ENCODE measurements around the gene CHMP5. TPM values are rescaled to one million over a fixed set of nuclear protein-coding genes. Genes with fewer than 3 reads are reported as not detected.

The CHMP5 gene
- total RNA-seq, 1 experiment from 2014 or later: 61.8 TPM

DNA sequence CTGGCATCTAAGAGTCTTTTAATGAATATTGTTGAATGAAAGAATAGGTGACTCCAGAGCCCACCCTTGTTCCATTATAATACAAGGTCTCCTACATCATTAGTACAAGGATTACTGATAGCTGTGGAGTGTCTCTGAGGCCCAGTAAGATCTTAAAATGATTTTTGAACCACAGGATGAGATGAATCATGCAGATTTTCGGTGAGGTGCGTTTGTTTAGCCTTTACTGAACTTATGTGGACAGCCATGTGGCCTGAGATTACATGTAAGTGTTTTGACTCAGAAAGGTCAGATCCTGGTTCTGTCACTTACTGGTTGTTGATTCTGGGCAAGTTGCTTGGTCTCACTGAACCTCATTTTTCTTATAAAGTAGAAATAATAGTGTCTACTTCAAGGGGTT lies 47.1 kb downstream of the CHMP5 start:
- ATAC-seq: no peak
- no peaks in the 10 kb centered on the region for H3K9me2 ChIP-seq (ENCODE audit: insufficient read depth)
- H3K9ac ChIP-seq (ENCODE audit: low read length): no peak overlapping the region
- POLR2A ChIA-PET: no interaction called here
- DNase-seq (ENCODE audit: low read depth, low spot score): no peak
- no peaks in the 10 kb centered on the region for H3K9me3 ChIP-seq (ENCODE audit: control insufficient read depth in 1 of 2, insufficient read depth in 1 of 2, low read depth in 1 of 2, low read length in 2 of 2)
- RAD21 ChIA-PET (ENCODE audit: low non-redundant PET in 1 of 2, low total read pairs in 2 of 2, uncharacterized antibody in 2 of 2, unreplicated experiment in 2 of 2): no interaction called here
- CTCF ChIA-PET: no interaction called here
- no peak overlapping the region for H3K4me2 ChIP-seq (ENCODE audit: low read length)
- no peaks in the 10 kb centered on the region for H3K27me3 ChIP-seq (ENCODE audit: insufficient read depth, low read length)
- H3K4me3 ChIP-seq (replicated peaks in 1 of 2; ENCODE audit: low read depth in 1 of 2, low read length in 2 of 2): no peak overlapping the region
- peaks cover 57 to 61% of the 10 kb centered on the region in 2 experiments for H3K36me3 ChIP-seq (ENCODE audit: control insufficient read depth in 1 of 2, insufficient read depth in 2 of 2, low read length in 2 of 2)
- peaks cover 25% of the 10 kb centered on the region; the same call in 1 of the 2 replicates for H3K79me2 ChIP-seq (ENCODE audit: insufficient read depth, low read length)
- H3K27ac ChIP-seq (ENCODE audit: low read depth, low read length): no peak overlapping the region
- no peaks in the 10 kb centered on the region for H4K20me1 ChIP-seq (ENCODE audit: insufficient read depth)
- H2AFZ ChIP-seq (ENCODE audit: low read depth, low read length, poor library complexity, severe bottlenecking): no peak overlapping the region
- TF ChIP-seq EZH2phosphoT487 (IDR thresholded peaks at IDR 0.05; ENCODE audit: borderline replicate concordance) (no peak), SP1 (IDR thresholded peaks at IDR 0.05; ENCODE audit: low read depth) (no peak), RAD21 (IDR thresholded peaks at IDR 0.05; ENCODE audit: low read depth) (no peak), TCF7L2 (IDR thresholded peaks at IDR 0.05; ENCODE audit: borderline replicate concordance, extremely low read depth, insufficient read depth, insufficient read length) (no peak), SRF (IDR thresholded peaks at IDR 0.05; ENCODE audit: low read depth) (no peak), EGR1 (IDR thresholded peaks at IDR 0.05; ENCODE audit: low read depth) (no peak), EZH2 (IDR thresholded peaks at IDR 0.05) (no peak), FOSL1 (IDR thresholded peaks at IDR 0.05; ENCODE audit: low read depth) (no peak), ZFX (IDR thresholded peaks at IDR 0.05) (no peak), SIN3A (IDR thresholded peaks at IDR 0.05; ENCODE audit: low read depth) (no peak), ZNF274 (IDR thresholded peaks at IDR 0.05; ENCODE audit: low read depth, low read length) (no peak), POLR2AphosphoS5 (IDR thresholded peaks at IDR 0.05; ENCODE audit: low read depth, low read length) (no peak), JUND (IDR thresholded peaks at IDR 0.05) (no peak), YY1 (IDR thresholded peaks at IDR 0.05; ENCODE audit: extremely low read depth, insufficient replicate concordance, low read depth, low read length) (no peak), CEBPB (IDR thresholded peaks at IDR 0.05; ENCODE audit: low read depth) (no peak)
- TF ChIP-seq, protein P1, sequence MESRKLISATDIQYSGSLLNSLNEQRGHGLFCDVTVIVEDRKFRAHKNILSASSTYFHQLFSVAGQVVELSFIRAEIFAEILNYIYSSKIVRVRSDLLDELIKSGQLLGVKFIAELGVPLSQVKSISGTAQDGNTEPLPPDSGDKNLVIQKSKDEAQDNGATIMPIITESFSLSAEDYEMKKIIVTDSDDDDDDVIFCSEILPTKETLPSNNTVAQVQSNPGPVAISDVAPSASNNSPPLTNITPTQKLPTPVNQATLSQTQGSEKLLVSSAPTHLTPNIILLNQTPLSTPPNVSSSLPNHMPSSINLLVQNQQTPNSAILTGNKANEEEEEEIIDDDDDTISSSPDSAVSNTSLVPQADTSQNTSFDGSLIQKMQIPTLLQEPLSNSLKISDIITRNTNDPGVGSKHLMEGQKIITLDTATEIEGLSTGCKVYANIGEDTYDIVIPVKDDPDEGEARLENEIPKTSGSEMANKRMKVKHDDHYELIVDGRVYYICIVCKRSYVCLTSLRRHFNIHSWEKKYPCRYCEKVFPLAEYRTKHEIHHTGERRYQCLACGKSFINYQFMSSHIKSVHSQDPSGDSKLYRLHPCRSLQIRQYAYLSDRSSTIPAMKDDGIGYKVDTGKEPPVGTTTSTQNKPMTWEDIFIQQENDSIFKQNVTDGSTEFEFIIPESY (IDR thresholded peaks at IDR 0.05; ENCODE audit: extremely low read depth, insufficient replicate concordance, low read length): no peak
- TF ChIP-seq, protein P2, sequence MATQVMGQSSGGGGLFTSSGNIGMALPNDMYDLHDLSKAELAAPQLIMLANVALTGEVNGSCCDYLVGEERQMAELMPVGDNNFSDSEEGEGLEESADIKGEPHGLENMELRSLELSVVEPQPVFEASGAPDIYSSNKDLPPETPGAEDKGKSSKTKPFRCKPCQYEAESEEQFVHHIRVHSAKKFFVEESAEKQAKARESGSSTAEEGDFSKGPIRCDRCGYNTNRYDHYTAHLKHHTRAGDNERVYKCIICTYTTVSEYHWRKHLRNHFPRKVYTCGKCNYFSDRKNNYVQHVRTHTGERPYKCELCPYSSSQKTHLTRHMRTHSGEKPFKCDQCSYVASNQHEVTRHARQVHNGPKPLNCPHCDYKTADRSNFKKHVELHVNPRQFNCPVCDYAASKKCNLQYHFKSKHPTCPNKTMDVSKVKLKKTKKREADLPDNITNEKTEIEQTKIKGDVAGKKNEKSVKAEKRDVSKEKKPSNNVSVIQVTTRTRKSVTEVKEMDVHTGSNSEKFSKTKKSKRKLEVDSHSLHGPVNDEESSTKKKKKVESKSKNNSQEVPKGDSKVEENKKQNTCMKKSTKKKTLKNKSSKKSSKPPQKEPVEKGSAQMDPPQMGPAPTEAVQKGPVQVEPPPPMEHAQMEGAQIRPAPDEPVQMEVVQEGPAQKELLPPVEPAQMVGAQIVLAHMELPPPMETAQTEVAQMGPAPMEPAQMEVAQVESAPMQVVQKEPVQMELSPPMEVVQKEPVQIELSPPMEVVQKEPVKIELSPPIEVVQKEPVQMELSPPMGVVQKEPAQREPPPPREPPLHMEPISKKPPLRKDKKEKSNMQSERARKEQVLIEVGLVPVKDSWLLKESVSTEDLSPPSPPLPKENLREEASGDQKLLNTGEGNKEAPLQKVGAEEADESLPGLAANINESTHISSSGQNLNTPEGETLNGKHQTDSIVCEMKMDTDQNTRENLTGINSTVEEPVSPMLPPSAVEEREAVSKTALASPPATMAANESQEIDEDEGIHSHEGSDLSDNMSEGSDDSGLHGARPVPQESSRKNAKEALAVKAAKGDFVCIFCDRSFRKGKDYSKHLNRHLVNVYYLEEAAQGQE (IDR thresholded peaks at IDR 0.05; ENCODE audit: low read depth): no peak
- TF ChIP-seq, protein P3, sequence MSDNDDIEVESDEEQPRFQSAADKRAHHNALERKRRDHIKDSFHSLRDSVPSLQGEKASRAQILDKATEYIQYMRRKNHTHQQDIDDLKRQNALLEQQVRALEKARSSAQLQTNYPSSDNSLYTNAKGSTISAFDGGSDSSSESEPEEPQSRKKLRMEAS (IDR thresholded peaks at IDR 0.05): no peak
- H3K4me1 ChIP-seq (ENCODE audit: control insufficient read depth in 1 of 2, insufficient read depth in 2 of 2, low read length in 2 of 2): no peaks in the 10 kb centered on the region
- BruUV-seq (replicated peaks): no TSS peak
- intact Hi-C loops (cut with micrococcal nuclease): loop anchor here (5.0 kb wide), 1 partner anchor 35 kb away; no protein-coding TSS in a partner anchor

Measured in HCT116 (cell line).